HCT116 (cell line): Measurements from ENCODE around the gene ACACB.

Experiments used
- CTCF ChIP-seq, 3 experiments: fragments of 200-600 bp in 1 of 3; sonication (generic) in 1 of 3; IDR thresholded peaks in 2 of 3; conservative IDR thresholded peaks in 1 of 3; 2 replicates each; pipeline ENCODE4 v1.5.1; 2012 to 2017; ENCODE audit warnings: low read depth in 2 of 3, low read length in 2 of 3, antibody characterized with exemption in 1 of 3, borderline replicate concordance in 1 of 3, control low read depth in 1 of 3, mild to moderate bottlenecking in 1 of 3, mixed read lengths in 1 of 3, mixed run types in 1 of 3, moderate library complexity in 1 of 3; ENCODE audit not compliant: insufficient read depth in 1 of 3
- EZH2 ChIP-seq: fragments of 200-600 bp; sonication (generic); IDR thresholded peaks from 2 replicates; pipeline ENCODE4 v1.6.1; 2017; ENCODE audit warnings: antibody characterized with exemption, mixed run types
- EZH2phosphoT487 ChIP-seq: fragments of 200-600 bp; IDR thresholded peaks from 2 replicates; pipeline ENCODE4 v1.6.1; 2018; ENCODE audit warnings: antibody characterized with exemption, borderline replicate concordance
- JUND ChIP-seq: IDR thresholded peaks from 2 replicates; pipeline ENCODE4 v1.6.1; 2012
- POLR2AphosphoS5 ChIP-seq: IDR thresholded peaks from 2 replicates; pipeline ENCODE4 v1.6.1; 2011; ENCODE audit warnings: mild to moderate bottlenecking, low read depth, low read length, moderate library complexity
- ZNF274 ChIP-seq: fragments of 200-500 bp; sonication (Bioruptor generic); IDR thresholded peaks from 2 replicates; pipeline ENCODE4 v1.6.1; 2014; ENCODE audit warnings: mild to moderate bottlenecking, low read depth, low read length, inconsistent platforms

GRCh38 chr12:109160873-109161272 lies 44.5 kb downstream of the ACACB start:
- TF ChIP-seq POLR2AphosphoS5 (no peak), EZH2phosphoT487 (no peak), JUND (no peak), EZH2 (no peak), CTCF (IDR thresholded peaks at IDR 0.05 in 2 of 3, conservative IDR thresholded peaks at IDR 0.05 in 1 of 3; ENCODE audit: borderline replicate concordance in 1 of 3, insufficient read depth in 1 of 3, low read depth in 2 of 3, low read length in 2 of 3) (no peak), ZNF274 (no peak)
